ENCODE measurements around the gene ZC3H4. TPM values are rescaled to one million over a fixed set of nuclear protein-coding genes. Genes with fewer than 3 reads are reported as not detected.

Gene ZC3H4
- total RNA-seq (2014; rRNA removed; shearing (Covaris generic)) = 6.7 and 7.5 TPM in 2 replicates
- 22.9 and 36.3 TPM in 2 replicates for polyA plus RNA-seq (2015; cell fraction: cytosol; rRNA removed)
- 18.1 and 20.7 TPM in 2 replicates for polyA plus RNA-seq (2015; cell fraction: nucleus; rRNA removed)

DNA sequence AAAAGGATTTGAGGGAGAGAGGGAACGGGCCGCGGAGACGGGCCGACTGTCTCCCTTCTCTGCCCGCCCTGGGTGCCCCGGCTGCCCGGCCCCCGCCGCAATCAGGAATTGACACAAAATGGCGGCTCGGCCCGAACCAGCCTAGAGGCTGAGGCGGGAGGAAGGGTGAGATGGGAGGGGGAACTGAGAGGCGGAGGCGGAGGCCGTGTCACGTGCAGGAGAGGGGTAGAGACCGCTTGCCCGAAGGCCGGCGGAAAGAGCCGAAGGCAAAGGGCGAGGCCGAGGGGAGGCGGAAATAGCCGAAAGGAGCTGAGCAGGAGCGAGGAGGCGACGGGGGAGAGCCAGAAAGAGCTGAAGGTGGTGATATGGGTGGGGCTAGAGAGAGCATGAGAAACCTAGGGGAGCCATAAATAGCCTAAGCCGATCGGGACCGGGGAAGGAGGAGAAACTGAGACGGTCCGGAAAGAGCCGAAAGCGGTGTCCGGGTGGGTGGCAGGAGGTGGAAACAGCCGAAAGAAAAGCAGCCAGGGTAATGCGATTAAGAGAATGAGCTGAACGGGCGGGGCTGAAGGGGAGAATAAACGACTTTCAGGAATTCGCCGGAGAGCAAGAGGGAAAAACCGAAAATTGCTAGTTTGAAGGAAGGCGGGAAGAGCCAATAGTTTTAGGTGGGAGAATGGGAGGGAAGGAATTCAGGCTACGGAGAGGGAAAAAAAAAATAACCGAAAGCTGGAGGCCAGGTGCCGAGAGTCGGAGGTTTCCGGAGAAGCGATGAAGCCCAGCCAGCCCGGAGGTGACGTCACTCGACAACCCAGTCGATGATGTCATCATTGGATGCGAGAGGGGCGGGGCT, at the start of gene ZC3H4:
Gene ZC3H4 (minus strand): TSS at position 780 of the 853 bp plus-strand sequence. CDS start 1,192 bp downstream, outside the sequence.
- in situ Hi-C loops (cut with HindIII; ENCODE audit: low pct_unique_long_range_greater_than_20kb, low sequenced_read_pairs) = no loop called here
- peak; percentile 99 for DNase-seq (ENCODE audit: low read depth, low spot score)

DNA sequence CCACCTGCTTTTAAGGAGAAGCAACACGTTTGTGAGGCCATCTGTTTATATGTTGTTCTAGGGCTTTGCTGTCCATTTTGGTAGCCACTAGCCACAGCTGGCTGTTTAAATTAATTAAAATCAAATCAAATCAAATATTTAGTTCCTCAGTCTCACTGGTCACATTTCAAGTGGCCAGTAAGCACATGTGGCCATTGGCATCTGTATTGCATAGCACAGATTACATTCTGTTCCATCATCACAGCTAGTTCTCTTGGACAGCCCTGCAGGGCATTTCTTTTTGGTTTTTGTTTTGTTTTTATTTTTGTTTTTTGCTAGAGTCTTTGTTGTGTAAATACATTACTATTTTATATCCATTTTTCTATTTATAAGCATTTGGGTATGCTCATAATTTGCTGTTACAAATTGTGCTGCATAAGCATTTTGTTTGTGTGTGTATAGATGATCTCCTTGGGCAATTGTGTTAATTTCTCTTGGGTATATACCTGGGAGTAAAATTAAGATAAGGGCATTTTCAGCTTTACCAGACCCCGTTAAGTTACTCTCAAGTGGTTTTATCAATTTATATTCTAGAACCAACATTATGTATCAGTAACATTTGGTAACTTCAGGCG, 48.4 kb upstream of the ZC3H4 start:
- in situ Hi-C loops (cut with HindIII; ENCODE audit: low pct_unique_long_range_greater_than_20kb, low sequenced_read_pairs) = no loop called here
- DNase-seq (ENCODE audit: low read depth, low spot score) = no peak

DNA sequence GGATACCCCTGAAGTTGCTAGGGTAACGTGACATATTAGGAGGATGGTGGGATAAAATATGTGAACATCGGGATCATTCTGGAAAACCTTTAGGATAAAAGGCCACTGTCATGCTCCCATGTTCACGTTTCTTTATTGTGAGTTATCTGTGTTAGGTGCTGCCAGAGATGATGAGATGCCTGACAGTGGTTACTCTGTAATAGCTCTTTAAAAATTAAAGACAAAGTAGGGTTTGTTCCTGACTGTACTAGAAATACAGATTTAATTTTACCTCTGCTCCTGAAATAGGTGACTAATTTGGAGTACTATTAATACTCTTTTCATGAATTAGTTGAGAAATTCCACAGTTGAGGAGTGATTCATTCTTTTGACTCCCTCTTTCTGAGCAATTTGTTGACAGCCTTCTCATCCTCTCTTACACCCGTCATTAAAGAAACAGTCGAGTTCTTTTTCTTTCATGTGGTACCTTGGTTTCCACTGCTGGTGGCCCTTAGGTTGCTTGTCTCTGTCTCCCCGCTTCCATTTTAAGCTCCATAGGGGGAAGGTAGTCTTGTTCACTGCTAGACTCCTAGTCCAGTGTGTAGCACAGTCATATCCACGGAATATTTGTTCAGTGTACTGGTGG, 45.4 kb upstream of the ZC3H4 start:
- no peak for DNase-seq (ENCODE audit: low read depth, low spot score)
- in situ Hi-C loops (cut with HindIII; ENCODE audit: low pct_unique_long_range_greater_than_20kb, low sequenced_read_pairs) = no loop called here

DNA sequence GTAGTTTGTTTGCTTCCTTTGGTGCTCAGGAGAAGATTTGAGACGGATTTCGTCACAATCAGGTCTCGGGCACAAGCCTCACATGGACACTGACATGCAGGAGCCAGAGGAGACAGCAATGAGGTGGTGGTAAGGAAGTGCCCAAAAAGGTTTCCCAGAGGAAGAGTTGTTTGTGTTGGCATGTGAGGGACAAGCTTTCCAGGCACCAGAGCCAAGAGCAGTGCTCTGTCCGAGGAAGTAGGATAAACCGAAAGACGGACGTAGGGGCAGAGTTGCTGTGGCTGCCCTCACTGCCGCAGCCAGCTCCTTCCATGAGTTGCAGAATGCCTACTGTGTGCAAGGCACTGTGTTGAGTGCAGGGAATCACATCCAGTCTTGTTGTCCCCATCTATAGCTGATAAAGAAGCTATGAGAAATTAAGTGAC, 44.8 kb upstream of the ZC3H4 start:
- in situ Hi-C loops (cut with HindIII; ENCODE audit: low pct_unique_long_range_greater_than_20kb, low sequenced_read_pairs) = no loop called here
- no peak for DNase-seq (ENCODE audit: low read depth, low spot score)

DNA sequence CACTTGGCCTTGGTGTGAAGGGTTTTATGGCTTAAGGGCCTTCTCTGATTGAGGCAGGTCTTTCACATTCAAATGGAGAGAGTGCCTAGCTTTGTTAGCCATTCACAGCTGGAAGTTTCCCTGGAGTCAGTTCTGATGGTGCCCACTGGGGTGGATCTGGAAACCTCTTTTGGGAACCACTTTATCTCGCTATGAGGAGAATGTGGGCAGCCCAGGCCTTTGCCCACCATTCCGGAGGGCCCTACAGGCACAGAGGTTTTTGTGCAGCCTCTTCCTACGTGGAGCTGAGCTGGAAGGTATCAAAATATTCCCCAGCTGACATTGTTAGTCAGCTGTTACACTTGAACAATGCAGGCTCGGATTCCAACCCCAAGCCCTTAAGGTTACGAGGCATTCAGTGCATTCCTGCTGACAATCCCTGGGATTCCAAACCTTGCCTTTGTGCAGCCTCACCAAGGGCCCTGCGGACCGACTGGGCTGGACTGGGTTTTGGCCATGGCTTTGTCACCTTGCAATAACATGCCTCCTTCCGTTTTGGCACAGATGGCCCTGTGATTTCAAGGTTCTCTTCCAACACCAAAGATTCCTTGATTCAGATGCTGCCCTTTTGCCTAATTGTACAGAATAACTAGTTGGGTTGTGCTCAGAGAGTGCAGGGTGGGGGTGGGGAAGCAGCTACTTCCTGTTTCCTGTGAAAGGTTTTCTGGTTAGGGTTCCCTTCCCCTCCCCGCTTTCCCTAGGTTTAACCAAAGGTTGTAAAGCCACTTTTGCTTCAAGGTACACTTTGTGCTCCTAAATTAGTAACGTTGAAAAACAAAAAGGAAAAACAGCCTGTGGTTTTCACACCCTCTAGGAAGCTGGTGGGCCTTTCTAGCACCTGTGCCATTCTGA, 44.1 kb upstream of the ZC3H4 start:
- in situ Hi-C loops (cut with HindIII; ENCODE audit: low pct_unique_long_range_greater_than_20kb, low sequenced_read_pairs) = no loop called here
- DNase-seq (ENCODE audit: low read depth, low spot score) = peak; percentile 83

DNA sequence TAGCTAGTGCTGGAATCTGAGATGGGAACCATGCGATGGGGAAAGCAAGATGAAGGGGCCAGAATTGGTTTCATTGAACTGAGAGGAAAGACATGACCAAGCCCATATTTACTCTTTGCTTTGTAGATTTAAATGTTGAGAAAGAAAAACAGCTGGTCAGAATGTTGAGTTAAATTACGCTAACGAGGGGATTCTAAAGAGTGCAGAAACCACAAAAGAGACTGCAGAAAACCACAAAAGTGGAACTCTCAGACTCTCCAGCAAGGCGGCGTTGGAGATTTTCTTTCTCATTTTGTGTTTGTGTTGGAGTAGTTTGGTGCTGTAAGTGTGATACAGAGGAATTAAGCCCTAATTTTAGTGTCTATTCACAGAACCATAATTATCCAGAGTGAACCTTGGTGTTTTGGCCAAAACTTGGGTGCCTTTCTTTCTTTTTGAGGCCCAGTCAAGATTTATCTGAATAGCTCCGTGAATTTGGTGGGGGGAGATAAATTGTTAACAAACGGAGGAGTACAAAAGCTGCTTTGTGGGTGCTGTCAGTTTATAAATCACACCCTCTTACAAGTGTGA, 43.4 kb upstream of the ZC3H4 start:
- in situ Hi-C loops (cut with HindIII; ENCODE audit: low pct_unique_long_range_greater_than_20kb, low sequenced_read_pairs) = no loop called here
- no peak for DNase-seq (ENCODE audit: low read depth, low spot score)

DNA sequence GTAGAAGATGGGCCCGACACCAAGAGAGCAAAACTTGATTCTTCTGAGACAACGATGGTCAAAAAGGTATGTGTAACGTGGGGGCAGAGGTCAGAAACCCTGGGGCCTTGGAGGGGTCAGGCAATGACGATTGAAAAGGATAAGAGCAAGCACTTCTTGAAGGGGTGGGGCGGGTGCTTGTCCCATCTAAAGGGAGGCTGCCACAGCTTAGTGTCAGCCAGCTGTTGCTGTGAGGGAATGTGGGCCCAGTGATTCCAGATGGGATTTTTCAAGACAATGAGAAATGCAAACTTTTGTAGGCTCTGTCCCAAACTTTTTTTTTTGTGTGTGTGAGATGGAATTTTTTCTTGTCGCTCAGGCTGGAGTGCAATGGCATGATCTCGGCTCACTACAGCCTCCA, 41.6 kb upstream of the ZC3H4 start:
- no peak for DNase-seq (ENCODE audit: low read depth, low spot score)
- in situ Hi-C loops (cut with HindIII; ENCODE audit: low pct_unique_long_range_greater_than_20kb, low sequenced_read_pairs) = no loop called here

DNA sequence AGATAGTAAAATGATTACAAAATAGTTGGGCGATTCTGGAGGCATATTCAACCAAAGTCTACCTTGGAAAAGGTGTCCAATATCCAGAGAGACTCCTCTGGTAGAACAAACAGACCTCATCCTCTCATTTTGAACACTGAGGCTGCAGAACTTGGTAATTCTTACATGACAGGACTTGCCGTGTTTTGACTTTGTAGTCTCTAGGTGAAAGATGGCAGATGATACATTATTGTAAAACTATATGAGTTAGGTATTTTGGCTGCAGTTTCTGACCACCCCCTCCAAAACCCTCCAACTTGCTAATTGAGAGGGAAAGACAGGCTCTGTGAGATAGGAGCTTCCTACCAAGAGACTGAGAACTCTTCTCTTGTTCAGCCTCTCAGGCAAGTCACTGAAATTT, 39.7 kb upstream of the ZC3H4 start:
- in situ Hi-C loops (cut with HindIII; ENCODE audit: low pct_unique_long_range_greater_than_20kb, low sequenced_read_pairs) = no loop called here
- no peak for DNase-seq (ENCODE audit: low read depth, low spot score)

DNA sequence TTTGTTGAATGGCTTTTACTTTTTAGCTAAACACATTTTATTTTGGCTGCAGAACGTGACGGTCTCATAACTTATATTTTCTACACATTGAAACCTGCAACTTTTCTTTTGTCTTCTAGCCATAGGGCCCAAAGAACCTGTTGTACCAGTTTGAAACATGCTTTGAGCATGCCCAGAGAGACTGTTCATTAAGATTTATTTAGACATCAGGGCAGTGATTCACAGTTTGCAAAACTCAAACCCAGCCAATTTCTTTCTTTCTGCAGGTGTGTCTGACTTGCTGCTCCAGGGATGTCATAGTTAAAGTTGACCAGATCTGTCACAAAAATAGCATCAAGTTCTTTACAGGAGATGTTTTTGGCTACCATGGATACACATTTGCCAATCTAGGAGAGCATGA, 39.1 kb upstream of the ZC3H4 start:
- in situ Hi-C loops (cut with HindIII; ENCODE audit: low pct_unique_long_range_greater_than_20kb, low sequenced_read_pairs) = no loop called here
- no peak for DNase-seq (ENCODE audit: low read depth, low spot score)

DNA sequence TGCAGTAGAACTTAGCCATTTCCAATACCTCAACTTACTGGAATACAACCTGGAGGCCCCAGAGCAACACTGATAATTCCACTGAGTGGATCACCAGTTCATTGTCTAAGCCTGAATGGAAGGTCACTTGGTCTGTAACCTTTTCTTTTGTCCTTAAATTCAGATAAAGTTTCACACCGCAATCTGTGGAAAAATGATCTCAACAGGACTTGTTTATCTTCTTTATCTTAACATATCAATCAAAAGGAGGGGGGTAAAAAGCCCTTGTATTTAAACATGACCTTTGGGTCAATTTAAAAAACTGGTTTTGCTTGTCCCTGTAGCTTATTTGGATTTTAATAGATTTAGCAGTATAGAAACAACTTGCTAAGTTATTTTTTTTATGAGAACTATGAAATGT, 38.6 kb upstream of the ZC3H4 start:
- in situ Hi-C loops (cut with HindIII; ENCODE audit: low pct_unique_long_range_greater_than_20kb, low sequenced_read_pairs) = no loop called here
- no peak for DNase-seq (ENCODE audit: low read depth, low spot score)

DNA sequence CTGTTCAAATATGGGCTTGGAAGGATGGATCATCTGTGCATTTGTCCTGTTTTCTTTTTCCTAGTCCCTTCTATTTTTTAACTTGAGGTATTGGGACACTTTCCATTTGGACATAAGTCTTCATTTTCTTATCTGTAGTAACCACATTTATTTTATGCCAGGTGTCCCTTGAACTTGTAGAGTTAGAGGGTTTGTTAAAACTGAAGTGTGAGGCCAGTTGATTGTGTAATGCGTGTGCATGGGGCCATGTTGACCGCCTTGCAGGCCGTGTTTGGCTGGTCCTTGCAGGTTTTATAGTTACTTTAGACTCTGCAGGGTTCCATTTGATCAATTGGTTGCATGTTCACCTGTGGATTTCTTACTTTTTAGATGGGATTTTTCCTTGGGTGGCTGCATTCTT, 38.1 kb upstream of the ZC3H4 start:
- in situ Hi-C loops (cut with HindIII; ENCODE audit: low pct_unique_long_range_greater_than_20kb, low sequenced_read_pairs) = no loop called here
- DNase-seq (ENCODE audit: low read depth, low spot score) = no peak

DNA sequence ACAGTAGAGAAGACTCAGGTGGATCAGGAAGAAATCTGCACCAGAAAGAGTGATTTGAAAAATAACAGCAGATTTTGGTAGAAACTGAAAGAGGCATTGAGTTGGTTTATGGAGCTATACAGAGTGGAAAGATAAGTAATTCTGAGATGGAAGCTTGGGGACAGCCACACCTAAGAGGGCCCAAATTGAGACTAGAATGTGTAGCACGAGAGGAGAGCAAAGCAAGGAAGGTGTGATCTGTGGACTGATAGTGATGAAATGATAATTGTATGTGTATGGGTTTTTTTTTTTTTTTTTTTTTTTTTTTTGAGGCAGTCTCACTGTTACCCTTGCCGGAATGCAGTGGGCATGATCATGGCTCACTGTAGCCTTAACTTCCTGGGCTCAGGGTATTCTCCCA, 33.3 kb upstream of the ZC3H4 start:
- in situ Hi-C loops (cut with HindIII; ENCODE audit: low pct_unique_long_range_greater_than_20kb, low sequenced_read_pairs) = no loop called here
- DNase-seq (ENCODE audit: low read depth, low spot score) = no peak

DNA sequence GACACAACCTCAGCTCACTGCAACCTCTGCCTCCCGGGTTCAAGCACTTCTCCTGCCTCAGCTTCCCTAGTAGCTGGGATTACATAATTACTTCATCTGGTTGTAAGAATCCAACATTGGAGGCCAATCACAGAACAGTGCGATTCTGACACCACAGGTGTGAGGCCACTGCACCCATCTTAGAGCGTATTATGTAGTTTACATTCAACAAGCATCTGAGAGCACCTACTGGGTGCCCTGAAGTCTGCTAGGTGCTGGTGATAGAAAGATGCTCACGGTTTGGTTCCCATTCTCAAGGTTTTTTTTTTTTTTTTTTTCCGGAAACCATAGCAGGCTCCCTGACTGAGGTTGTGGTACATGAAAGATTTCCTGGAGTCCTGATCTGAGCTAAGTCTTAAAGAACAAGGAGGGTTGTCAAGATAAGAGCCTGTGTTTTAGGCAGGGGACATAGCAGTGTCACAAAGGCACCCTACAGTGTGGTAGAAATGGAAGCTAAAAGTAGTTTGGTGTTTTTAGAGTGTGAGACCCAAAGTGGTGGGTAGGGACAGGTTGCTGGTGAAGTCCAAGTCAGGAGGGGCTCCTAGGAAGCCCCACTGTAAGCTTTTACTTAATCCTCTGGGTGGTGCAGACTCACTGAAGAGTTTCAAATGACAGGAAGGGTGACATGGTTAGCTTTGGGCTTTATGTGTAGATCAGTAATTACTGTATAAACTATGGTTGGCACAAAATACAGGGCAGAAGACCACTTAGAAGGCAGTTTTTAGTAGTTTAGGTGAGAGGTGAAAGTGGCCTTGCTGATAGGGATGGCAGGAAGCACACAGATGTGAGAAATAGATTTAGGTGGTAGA, 32.3 kb upstream of the ZC3H4 start:
- no peak for DNase-seq (ENCODE audit: low read depth, low spot score)
- in situ Hi-C loops (cut with HindIII; ENCODE audit: low pct_unique_long_range_greater_than_20kb, low sequenced_read_pairs) = no loop called here

DNA sequence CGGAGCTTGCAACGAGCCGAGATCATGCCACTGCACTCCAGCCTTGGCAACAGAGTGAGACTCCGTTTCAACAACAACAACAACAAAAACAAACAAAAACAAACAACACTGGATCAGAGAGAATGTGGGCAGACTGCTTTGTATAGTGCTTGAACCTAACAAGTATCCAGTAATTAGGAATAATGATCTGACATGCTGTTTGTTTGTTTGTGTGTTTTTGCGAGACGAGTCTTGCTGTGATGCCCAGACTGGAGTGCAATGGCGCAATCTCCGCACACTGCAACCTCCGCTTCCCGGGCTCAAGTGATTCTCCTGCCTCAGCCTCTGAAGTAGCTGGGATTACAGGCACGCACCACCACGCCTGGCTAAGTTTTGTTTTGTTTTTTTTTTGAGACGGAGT, 31.1 kb upstream of the ZC3H4 start:
- in situ Hi-C loops (cut with HindIII; ENCODE audit: low pct_unique_long_range_greater_than_20kb, low sequenced_read_pairs) = no loop called here

DNA sequence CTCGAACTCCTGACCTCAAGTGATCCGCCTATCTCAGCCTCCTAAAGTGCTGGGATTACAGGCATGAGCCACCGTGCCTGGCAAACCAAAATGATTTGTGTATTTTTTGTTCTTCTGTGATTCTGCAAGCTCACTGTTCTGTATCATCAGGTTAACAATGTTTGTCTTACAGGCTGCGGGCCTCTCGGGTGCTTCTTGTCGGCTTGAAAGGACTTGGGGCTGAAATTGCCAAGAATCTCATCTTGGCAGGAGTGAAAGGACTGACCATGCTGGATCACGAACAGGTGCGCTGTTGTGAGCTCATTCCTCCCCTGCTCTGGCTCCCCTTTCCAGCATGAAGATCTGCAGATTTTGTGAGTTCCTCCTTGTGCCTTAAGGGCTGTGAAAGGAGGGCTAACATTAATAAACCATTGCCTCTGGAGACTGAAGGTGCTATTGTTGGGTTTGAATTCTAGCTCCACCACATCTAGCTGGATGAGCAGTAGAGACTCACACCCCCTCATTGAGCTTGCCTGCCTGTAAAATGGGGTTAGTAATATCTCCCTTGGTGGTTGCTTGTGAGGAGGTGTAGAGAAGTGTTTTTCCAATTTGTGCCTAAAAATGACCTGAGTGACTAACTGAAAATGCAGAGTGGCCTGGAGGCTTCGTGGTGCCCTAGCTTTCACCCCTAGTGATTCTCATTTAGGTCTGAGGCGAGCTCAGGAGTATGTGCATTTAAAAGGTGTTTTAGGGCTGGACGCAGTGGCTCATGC, 29.9 kb upstream of the ZC3H4 start:
- in situ Hi-C loops (cut with HindIII; ENCODE audit: low pct_unique_long_range_greater_than_20kb, low sequenced_read_pairs) = no loop called here
- no peak for DNase-seq (ENCODE audit: low read depth, low spot score)

More for the DNA sequence above, 31.1 kb upstream of the ZC3H4 start:
- no peak for DNase-seq (ENCODE audit: low read depth, low spot score)

DNA sequence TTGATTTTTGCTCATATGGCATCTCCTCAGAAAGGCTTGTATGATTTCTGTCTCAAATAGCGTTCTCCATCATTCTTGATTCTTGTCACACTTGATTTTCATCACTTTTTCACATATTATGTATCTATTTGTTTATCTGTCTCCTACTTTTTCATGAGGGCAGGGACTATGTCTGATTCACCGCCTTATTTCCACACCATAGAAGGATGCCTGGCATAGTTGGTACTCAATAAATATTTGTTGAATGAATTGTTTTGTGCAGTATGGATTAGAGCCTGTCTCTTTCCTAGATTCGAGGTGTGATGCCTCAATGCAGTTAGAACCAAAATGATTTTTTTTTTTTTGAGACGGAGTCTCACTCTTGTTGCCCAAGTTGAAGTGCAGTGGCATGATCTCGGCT, 29.2 kb upstream of the ZC3H4 start:
- in situ Hi-C loops (cut with HindIII; ENCODE audit: low pct_unique_long_range_greater_than_20kb, low sequenced_read_pairs) = no loop called here
- DNase-seq (ENCODE audit: low read depth, low spot score) = no peak
